Activated CD4-positive, alpha-beta memory T cell treated with anti-CD3 and anti-CD28 coated beads for 36 hours (primary cell): ENCODE data around the gene SFSWAP. TPM values are rescaled to one million over a fixed set of nuclear protein-coding genes. Genes with fewer than 3 reads are reported as not detected.
A peak's percentile ranks its signal among the peaks of the same experiment; 100 is the strongest.

ENCODE experiments used
- CTCF ChIA-PET: fragments of 350-600 bp; sonication (Branson Sonifier 250); formaldehyde crosslinking; loops from one replicate; lab custom pipeline; 2021; ENCODE audit warnings: antibody characterized with exemption, inconsistent platforms; lab: Charles Lee
- POLR2A ChIA-PET: fragments of 350-600 bp; sonication (Branson Sonifier 250); formaldehyde crosslinking; loops from one replicate; lab custom pipeline; 2021; ENCODE audit warnings: antibody characterized with exemption; lab: Charles Lee
- DNase-seq: peaks from one replicate; pipeline ENCODE4 v3.0.0-alpha.2; 2020
- H3K27ac Mint-ChIP-seq: one replicate; pipeline ENCODE4 v1.8.0; 2021; ENCODE audit warnings: mixed read lengths
- H3K27me3 Mint-ChIP-seq: one replicate; pipeline ENCODE4 v1.8.0; 2021; ENCODE audit warnings: mixed read lengths
- H3K36me3 Mint-ChIP-seq: one replicate; pipeline ENCODE4 v1.8.0; 2021; ENCODE audit warnings: mixed read lengths
- H3K4me1 Mint-ChIP-seq: one replicate; pipeline ENCODE4 v1.8.0; 2021; ENCODE audit warnings: low read depth, mixed read lengths
- H3K4me3 Mint-ChIP-seq: one replicate; pipeline ENCODE4 v1.8.0; 2021; ENCODE audit warnings: mild to moderate bottlenecking, mixed read lengths
- H3K9me3 Mint-ChIP-seq: one replicate; pipeline ENCODE4 v1.8.0; 2021; ENCODE audit warnings: mixed read lengths
- intact Hi-C: fragments of 100-400 bp; cut with micrococcal nuclease; formaldehyde crosslinking; loops from one replicate; pipeline ENCODE4 v1.15.1; 2023
- total RNA-seq, 2 experiments: library from RNA; stranded (reverse); gene quantifications; one replicate each; pipeline ENCODE4 v1.2.3, GENCODE V29; 2021

SFSWAP gene
- total RNA-seq, 2 experiments from 2014 or later, result 42.1 to 44.3 TPM

GRCh38 chr12:131747276-131748177, 36.6 kb downstream of the SFSWAP start:
- Mint-ChIP-seq H3K27ac (no peak overlapping the region), H3K9me3 (peaks cover 19% of the 10 kb centered on the region), H3K4me3 (no peak overlapping the region), H3K36me3 (peaks cover 44% of the 10 kb centered on the region), H3K4me1 (peaks cover 2% of the 10 kb centered on the region), H3K27me3 (no peaks in the 10 kb centered on the region)
- ChIA-PET CTCF (interaction anchor here (0.6 kb wide), 1 partner anchor 1107 kb away, joined by 3 read pairs; no protein-coding TSS in a partner anchor), POLR2A (interaction anchor here (0.6 kb wide), 1 partner anchor 704 kb away, joined by 3 read pairs; no protein-coding TSS in a partner anchor)
- intact Hi-C loops, result no loop called here
- no peak for DNase-seq

GRCh38 chr12:131749618-131750315, 38.9 kb downstream of the SFSWAP start:
- Mint-ChIP-seq H3K4me1 (no peaks in the 10 kb centered on the region), H3K27ac (no peak overlapping the region), H3K36me3 (peaks cover 40% of the 10 kb centered on the region), H3K27me3 (no peaks in the 10 kb centered on the region), H3K9me3 (peaks cover 1% of the 10 kb centered on the region), H3K4me3 (no peak overlapping the region)
- POLR2A ChIA-PET, result no interaction called here
- intact Hi-C loops, result loop anchor here (10.0 kb wide), 1 partner anchor 265 kb away; no protein-coding TSS in a partner anchor
- DNase-seq, result no peak
- CTCF ChIA-PET, result no interaction called here

DNA sequence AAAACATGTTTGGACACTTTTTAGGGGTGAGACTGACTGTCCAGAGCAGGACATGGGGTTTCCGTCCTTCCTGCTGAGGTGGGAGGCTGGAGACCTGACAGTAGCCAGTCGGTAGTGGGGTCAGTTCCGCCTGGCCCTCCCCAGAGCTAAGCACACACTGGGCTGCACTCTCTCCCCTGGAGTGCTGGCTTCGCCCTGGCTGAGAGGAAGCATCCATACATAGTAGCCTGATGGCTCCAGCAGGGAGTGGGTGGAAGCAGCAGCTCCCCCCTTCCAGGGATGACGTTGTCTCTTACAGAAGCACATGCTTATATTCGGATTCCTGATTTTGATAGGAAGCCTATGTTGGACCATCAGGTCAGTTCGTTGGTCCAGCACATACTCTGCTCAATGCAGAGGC, 40.4 kb downstream of the SFSWAP start:
- no peaks in the 10 kb centered on the region for H3K9me3 Mint-ChIP-seq
- no peaks in the 10 kb centered on the region for H3K4me1 Mint-ChIP-seq
- intact Hi-C loops, result loop anchor here (10.0 kb wide), 1 partner anchor 263 kb away; no protein-coding TSS in a partner anchor
- H3K36me3 Mint-ChIP-seq, result peaks cover 45% of the 10 kb centered on the region
- no peak overlapping the region for H3K4me3 Mint-ChIP-seq
- DNase-seq, result no peak
- ChIA-PET POLR2A (no interaction called here), CTCF (no interaction called here)
- H3K27me3 Mint-ChIP-seq, result no peaks in the 10 kb centered on the region
- H3K27ac Mint-ChIP-seq, result no peak overlapping the region

DNA sequence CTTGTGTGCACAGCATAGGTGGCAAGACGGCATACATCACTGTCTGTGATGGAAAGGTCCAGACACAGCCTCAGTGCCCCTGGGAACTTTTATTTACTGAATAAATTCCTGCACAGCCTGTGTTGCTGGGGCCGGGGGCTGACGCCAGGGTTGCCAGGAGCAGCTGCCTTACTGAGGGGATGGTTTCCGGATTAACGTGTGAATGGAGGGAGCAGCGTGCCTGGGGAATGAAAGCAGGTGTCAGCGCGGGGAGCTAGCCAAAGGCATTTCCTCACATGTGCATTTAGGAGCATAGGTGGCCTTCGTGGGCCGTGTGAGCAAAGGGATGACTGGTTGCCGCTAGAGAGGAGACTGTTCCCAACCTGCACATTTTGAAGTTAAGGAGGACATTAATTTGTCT, 41.6 kb downstream of the SFSWAP start:
- no peak for DNase-seq
- intact Hi-C loops, result loop anchor here (10.0 kb wide), 1 partner anchor 262 kb away; no protein-coding TSS in a partner anchor

GRCh38 chr12:131753005-131753404, 42.1 kb downstream of the SFSWAP start:
- intact Hi-C loops, result loop anchor here (10.0 kb wide), 1 partner anchor 262 kb away; no protein-coding TSS in a partner anchor
- Mint-ChIP-seq H3K4me1 (no peaks in the 10 kb centered on the region), H3K27me3 (no peaks in the 10 kb centered on the region), H3K4me3 (no peak overlapping the region), H3K27ac (no peak overlapping the region), H3K36me3 (peaks cover 50% of the 10 kb centered on the region), H3K9me3 (no peaks in the 10 kb centered on the region)
- CTCF ChIA-PET, result no interaction called here
- POLR2A ChIA-PET, result interaction anchor here (0.5 kb wide), 1 partner anchor 11 kb away, joined by 3 read pairs; no protein-coding TSS in a partner anchor
- DNase-seq, result no peak

More for the DNA sequence above, 41.6 kb downstream of the SFSWAP start:
- Mint-ChIP-seq H3K4me1 (no peaks in the 10 kb centered on the region), H3K27me3 (no peaks in the 10 kb centered on the region), H3K36me3 (peaks cover 49% of the 10 kb centered on the region), H3K27ac (no peak overlapping the region), H3K9me3 (no peaks in the 10 kb centered on the region), H3K4me3 (no peak overlapping the region)
- ChIA-PET POLR2A (no interaction called here), CTCF (no interaction called here)

DNA sequence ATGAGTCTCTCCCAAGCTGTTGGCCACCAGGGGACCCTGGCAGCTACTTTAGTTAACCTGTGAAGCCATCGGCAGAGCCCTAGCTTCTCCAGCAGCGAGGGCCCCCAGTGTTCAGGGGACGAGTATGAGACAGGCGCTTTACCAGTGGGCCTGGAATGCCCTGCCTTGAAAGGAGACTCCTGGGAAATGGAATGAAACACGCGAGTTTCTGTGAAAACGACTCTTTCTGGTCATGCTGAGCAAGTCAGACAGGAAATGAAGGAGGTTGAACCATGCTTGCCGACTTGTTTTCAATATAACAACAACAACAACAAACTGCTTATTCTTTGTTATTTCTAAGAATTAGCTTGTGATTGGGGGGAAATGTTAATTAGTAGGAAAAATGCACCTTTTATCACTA, 42.9 kb downstream of the SFSWAP start:
- H3K4me1 Mint-ChIP-seq, result no peaks in the 10 kb centered on the region
- ChIA-PET POLR2A (interaction anchor here (0.5 kb wide), 1 partner anchor 12 kb away, joined by 3 read pairs; no protein-coding TSS in a partner anchor), CTCF (interaction anchor here (2.1 kb wide), 1 partner anchor 16 kb away, joined by 19 read pairs; no protein-coding TSS in a partner anchor)
- no peak for DNase-seq
- no peaks in the 10 kb centered on the region for H3K9me3 Mint-ChIP-seq
- peaks cover 52% of the 10 kb centered on the region for H3K36me3 Mint-ChIP-seq
- intact Hi-C loops, result loop anchor here (10.0 kb wide), 1 partner anchor 261 kb away; no protein-coding TSS in a partner anchor
- no peaks in the 10 kb centered on the region for H3K27me3 Mint-ChIP-seq
- H3K4me3 Mint-ChIP-seq, result no peak overlapping the region
- H3K27ac Mint-ChIP-seq, result no peak overlapping the region

- ChIA-PET CTCF (interaction anchor here (0.9 to 2.1 kb wide), 2 partner anchors 17 to 26 kb away, joined by 3 to 19 read pairs; no protein-coding TSS in a partner anchor), POLR2A (no interaction called here)
- Mint-ChIP-seq H3K27me3 (no peaks in the 10 kb centered on the region), H3K4me3 (no peak overlapping the region), H3K36me3 (peaks cover 52% of the 10 kb centered on the region), H3K9me3 (no peaks in the 10 kb centered on the region), H3K27ac (no peak overlapping the region), H3K4me1 (no peaks in the 10 kb centered on the region)
- DNase-seq, result no peak
- intact Hi-C loops, result loop anchor here (10.0 kb wide), 1 partner anchor 261 kb away; no protein-coding TSS in a partner anchor
These were observed 43.3 kb downstream of the SFSWAP start for GRCh38 chr12:131754184-131754583.

DNA sequence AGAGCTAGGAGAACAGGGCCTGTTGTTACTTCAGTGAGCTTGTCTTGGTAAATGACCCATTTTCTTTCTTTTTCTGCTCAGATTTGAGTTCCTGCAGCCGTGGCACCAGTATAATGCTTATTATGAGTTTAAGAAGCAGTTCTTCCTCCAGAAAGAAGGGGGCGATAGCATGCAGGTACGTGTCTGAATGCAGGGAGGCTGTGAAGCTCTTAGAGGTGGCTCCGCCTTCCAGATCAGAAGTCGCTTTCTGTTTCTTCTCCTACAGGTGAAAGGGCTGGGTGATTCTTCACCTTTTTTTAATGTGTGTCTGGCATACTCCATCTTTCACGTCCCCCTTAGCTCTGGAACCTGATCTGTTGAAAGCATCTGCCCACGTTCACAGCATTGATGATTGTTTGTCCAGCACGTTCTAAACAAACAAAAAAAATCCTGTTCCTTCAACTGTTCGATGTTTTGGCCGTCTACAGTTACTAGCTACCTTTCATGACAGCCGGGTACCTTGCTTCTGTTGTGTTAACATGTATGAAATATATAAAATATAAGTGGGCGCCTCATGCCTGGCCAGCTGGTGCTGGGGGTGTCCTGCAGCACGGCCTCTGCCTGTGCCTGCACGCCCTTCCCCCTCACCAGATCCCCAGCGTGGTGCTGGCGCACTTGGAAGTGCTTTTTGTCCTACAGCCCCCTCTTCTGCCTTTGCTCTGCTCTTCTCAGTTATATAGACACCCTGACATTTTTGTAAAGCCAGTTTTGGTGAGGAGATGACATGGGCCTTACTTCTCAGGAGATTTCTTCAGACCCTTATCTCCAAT, 44.6 kb downstream of the SFSWAP start:
- ChIA-PET POLR2A (interaction anchor here (0.7 kb wide), 1 partner anchor 9 kb away, joined by 3 read pairs; no protein-coding TSS in a partner anchor), CTCF (interaction anchor here (0.6 to 2.1 kb wide), 8 partner anchors 10 to 651 kb away, joined by 3 to 19 read pairs (median 4); no protein-coding TSS in a partner anchor)
- Mint-ChIP-seq H3K9me3 (no peaks in the 10 kb centered on the region), H3K4me1 (no peaks in the 10 kb centered on the region), H3K4me3 (no peak overlapping the region), H3K36me3 (peaks cover 56% of the 10 kb centered on the region), H3K27ac (no peak overlapping the region), H3K27me3 (no peaks in the 10 kb centered on the region)
- intact Hi-C loops, result loop anchor here (10.0 kb wide), 1 partner anchor 259 kb away; no protein-coding TSS in a partner anchor
- DNase-seq, result peak; percentile 46

- CTCF ChIA-PET, result no interaction called here
- no peaks in the 10 kb centered on the region for H3K4me1 Mint-ChIP-seq
- POLR2A ChIA-PET, result no interaction called here
- intact Hi-C loops, result loop anchor here (10.0 kb wide), 1 partner anchor 258 kb away; no protein-coding TSS in a partner anchor
- H3K36me3 Mint-ChIP-seq, result peaks cover 60% of the 10 kb centered on the region
- H3K9me3 Mint-ChIP-seq, result no peaks in the 10 kb centered on the region
- H3K4me3 Mint-ChIP-seq, result no peak overlapping the region
- no peaks in the 10 kb centered on the region for H3K27me3 Mint-ChIP-seq
- no peak overlapping the region for H3K27ac Mint-ChIP-seq
- no peak for DNase-seq
These were observed 45.6 kb downstream of the SFSWAP start for GRCh38 chr12:131756441-131756840.

GRCh38 chr12:131757111-131757510, 46.2 kb downstream of the SFSWAP start:
- intact Hi-C loops, result loop anchor here (10.0 kb wide), 1 partner anchor 258 kb away; no protein-coding TSS in a partner anchor
- ChIA-PET CTCF (no interaction called here), POLR2A (no interaction called here)
- no peak overlapping the region for H3K4me3 Mint-ChIP-seq
- no peak for DNase-seq
- no peaks in the 10 kb centered on the region for H3K9me3 Mint-ChIP-seq
- no peak overlapping the region for H3K27ac Mint-ChIP-seq
- H3K4me1 Mint-ChIP-seq, result no peaks in the 10 kb centered on the region
- H3K27me3 Mint-ChIP-seq, result no peaks in the 10 kb centered on the region
- peaks cover 61% of the 10 kb centered on the region for H3K36me3 Mint-ChIP-seq
